Left ventricle myocardium inferior (tissue), 1 donor: ENCODE data around the gene FGFBP1. TPM values are rescaled to one million over a fixed set of nuclear protein-coding genes. Genes with fewer than 3 reads are reported as not detected.

Experiments used
- DNase-seq: peaks from one replicate; pipeline ENCODE4 v3.0.0-alpha.2; 2020
- H3K27ac ChIP-seq: fragments of 200-600 bp; replicated peaks from 2 replicates; pipeline ENCODE4 v1.8.0; 2021
- H3K27me3 ChIP-seq: fragments of 200-600 bp; 2 replicates; pipeline ENCODE4 v1.8.0; 2021; ENCODE audit warnings: low read depth
- H3K36me3 ChIP-seq: fragments of 200-600 bp; 2 replicates; pipeline ENCODE4 v1.8.0; 2021
- H3K4me1 ChIP-seq: fragments of 200-600 bp; 2 replicates; pipeline ENCODE4 v1.8.0; 2021
- H3K4me3 ChIP-seq: fragments of 200-600 bp; 2 replicates; pipeline ENCODE4 v1.8.0; 2021; ENCODE audit warnings: mild to moderate bottlenecking, moderate library complexity
- H3K9me3 ChIP-seq: fragments of 200-600 bp; replicated peaks from 2 replicates; pipeline ENCODE4 v1.8.0; 2021
- intact Hi-C: fragments of 100-400 bp; cut with micrococcal nuclease; formaldehyde crosslinking; loops from one replicate; pipeline ENCODE4 v1.11.0; 2022
- total RNA-seq: library from RNA; stranded (reverse); fragmentation: NEBNext Ultra II Directional; extraction: Animal tissue kit (Norgen Biotek cat#: 25700); gene quantifications from one replicate; pipeline ENCODE4 v1.2.1, GENCODE V29; 2021
- TF ChIP-seq, protein P1 (sequence below): fragments of 200-600 bp; IDR thresholded peaks from 2 replicates; pipeline ENCODE4 v1.8.0; 2021; ENCODE audit warnings: antibody characterized with exemption, mild to moderate bottlenecking, borderline replicate concordance
- donor health status: DM: no; HTN: yes; CAD: no; lungs with severe emphysema.

Gene FGFBP1
- total RNA-seq, 1 donor from 2014 or later, result not detected

DNA sequence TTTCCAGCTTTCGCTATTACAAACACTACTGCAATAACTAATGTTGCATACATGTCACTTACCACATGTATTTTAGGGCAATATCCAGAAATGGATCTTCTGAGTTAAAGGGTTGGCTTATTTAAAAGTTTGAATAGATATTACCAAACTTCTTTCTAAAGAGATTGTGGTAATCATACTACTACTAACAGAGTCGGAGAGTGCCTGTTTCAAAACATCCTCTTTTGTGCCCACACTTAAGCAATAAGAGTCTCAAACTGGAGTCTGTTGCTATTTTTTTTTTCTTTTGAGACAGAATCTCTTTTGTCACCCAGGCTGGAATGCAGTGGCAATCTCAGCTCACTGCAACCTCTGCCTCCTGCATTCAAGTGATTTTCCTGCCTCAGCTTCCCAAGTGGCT, 35.8 kb downstream of the FGFBP1 start:
- Histone ChIP-seq H3K36me3 (no peaks in the 10 kb centered on the region), H3K4me3 (no peak overlapping the region), H3K9me3 (no peaks in the 10 kb centered on the region), H3K27ac (no peak overlapping the region), H3K4me1 (no peaks in the 10 kb centered on the region), H3K27me3 (peaks cover 43% of the 10 kb centered on the region)
- intact Hi-C loops, result no loop called here
- TF ChIP-seq, protein P1, sequence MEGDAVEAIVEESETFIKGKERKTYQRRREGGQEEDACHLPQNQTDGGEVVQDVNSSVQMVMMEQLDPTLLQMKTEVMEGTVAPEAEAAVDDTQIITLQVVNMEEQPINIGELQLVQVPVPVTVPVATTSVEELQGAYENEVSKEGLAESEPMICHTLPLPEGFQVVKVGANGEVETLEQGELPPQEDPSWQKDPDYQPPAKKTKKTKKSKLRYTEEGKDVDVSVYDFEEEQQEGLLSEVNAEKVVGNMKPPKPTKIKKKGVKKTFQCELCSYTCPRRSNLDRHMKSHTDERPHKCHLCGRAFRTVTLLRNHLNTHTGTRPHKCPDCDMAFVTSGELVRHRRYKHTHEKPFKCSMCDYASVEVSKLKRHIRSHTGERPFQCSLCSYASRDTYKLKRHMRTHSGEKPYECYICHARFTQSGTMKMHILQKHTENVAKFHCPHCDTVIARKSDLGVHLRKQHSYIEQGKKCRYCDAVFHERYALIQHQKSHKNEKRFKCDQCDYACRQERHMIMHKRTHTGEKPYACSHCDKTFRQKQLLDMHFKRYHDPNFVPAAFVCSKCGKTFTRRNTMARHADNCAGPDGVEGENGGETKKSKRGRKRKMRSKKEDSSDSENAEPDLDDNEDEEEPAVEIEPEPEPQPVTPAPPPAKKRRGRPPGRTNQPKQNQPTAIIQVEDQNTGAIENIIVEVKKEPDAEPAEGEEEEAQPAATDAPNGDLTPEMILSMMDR, result no peak
- no peak for DNase-seq

DNA sequence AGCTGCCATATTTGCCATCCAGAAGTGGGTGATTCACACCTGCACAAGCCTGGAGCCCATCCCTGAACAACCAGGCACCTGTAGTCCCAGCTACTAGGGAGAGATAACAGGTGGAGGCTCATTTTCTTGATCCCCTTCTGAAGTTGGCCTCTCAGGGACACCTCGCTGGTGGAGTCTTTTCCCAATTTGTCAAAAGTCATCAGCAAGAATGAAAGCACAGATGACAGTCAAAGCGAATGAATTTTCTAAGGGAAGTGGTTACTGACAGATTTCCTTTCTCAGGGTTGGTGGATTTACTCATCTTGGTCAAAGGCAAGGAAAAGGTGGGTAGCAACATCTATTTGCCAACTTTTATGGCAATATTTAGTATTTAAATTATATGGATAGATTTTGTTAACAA, 36.5 kb downstream of the FGFBP1 start:
- Histone ChIP-seq H3K4me1 (no peaks in the 10 kb centered on the region), H3K27me3 (peaks cover 40% of the 10 kb centered on the region), H3K4me3 (no peak overlapping the region), H3K36me3 (no peaks in the 10 kb centered on the region), H3K27ac (no peak overlapping the region), H3K9me3 (no peaks in the 10 kb centered on the region)
- TF ChIP-seq, protein P1, result no peak
- intact Hi-C loops, result no loop called here
- no peak for DNase-seq

DNA sequence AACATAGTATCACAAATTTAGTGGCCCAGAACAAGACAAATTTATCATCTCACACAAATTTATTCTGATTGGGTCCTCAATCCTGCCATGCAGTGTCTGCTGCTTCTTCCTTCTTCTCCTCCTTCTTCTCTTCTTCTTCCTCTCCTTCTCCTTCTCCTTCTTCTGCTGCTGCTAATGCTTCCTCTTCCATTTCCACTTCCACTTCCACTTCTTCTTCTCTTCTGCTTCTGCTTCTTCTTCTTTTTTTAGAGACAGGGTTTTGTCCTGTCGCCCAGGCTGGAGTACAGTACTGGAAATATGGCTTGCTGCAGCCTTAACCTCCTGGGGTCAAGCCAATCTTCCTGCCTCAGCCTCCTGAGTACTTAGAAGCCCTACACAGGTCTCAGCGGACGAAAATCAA, 37.5 kb downstream of the FGFBP1 start:
- intact Hi-C loops, result no loop called here
- no peaks in the 10 kb centered on the region for H3K4me1 ChIP-seq
- no peak overlapping the region for H3K4me3 ChIP-seq
- H3K9me3 ChIP-seq, result no peaks in the 10 kb centered on the region
- TF ChIP-seq, protein P1, result no peak
- H3K27me3 ChIP-seq, result peaks cover 32% of the 10 kb centered on the region
- no peaks in the 10 kb centered on the region for H3K36me3 ChIP-seq
- no peak overlapping the region for H3K27ac ChIP-seq
- DNase-seq, result no peak

DNA sequence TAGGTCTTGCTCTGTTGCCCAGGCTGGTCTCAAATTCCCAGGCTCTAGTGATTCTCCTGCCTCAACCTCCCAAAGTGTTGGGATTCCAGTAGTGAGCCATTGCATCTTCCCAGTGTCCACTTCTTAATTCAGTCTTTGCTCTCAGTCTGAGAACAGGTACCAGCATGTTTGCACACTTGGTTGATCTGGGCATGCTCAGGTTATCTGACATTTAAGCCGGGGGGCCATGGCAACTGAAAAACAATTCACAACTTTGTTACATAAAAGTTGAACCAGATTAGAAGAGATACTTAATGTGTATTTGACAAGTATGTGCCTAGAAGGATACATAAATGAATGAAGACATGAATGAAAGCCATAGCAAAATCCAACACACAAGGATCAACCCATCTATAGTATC, 39.0 kb downstream of the FGFBP1 start:
- Histone ChIP-seq H3K27ac (no peak overlapping the region), H3K4me1 (no peaks in the 10 kb centered on the region), H3K36me3 (no peaks in the 10 kb centered on the region), H3K27me3 (peaks cover 26% of the 10 kb centered on the region), H3K4me3 (no peak overlapping the region), H3K9me3 (no peaks in the 10 kb centered on the region)
- intact Hi-C loops, result no loop called here
- TF ChIP-seq, protein P1, result no peak
- no peak for DNase-seq

DNA sequence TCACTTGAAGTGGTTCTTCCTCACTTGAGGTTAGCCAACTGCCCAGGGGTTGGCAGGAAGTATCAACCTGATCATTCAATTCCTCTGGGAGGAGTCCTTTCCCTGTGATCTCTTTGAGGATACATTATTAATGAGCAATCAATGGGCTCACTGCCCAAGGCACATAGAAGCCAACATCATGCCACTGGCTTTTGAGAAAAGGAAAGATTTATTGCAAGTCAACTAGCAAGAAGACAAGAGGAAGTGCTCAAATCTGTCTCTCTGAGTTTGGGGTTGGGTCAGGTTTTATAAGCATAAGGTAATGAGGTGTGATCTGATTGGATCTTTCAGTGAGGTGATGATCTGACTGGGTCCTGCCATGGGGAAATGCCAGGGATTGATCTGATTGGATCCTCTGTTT, 39.6 kb downstream of the FGFBP1 start:
- H3K27me3 ChIP-seq, result peaks cover 23% of the 10 kb centered on the region
- H3K36me3 ChIP-seq, result no peaks in the 10 kb centered on the region
- DNase-seq, result no peak
- intact Hi-C loops, result no loop called here
- TF ChIP-seq, protein P1, result no peak
- no peak overlapping the region for H3K4me3 ChIP-seq
- no peaks in the 10 kb centered on the region for H3K9me3 ChIP-seq
- H3K4me1 ChIP-seq, result no peaks in the 10 kb centered on the region
- no peak overlapping the region for H3K27ac ChIP-seq

DNA sequence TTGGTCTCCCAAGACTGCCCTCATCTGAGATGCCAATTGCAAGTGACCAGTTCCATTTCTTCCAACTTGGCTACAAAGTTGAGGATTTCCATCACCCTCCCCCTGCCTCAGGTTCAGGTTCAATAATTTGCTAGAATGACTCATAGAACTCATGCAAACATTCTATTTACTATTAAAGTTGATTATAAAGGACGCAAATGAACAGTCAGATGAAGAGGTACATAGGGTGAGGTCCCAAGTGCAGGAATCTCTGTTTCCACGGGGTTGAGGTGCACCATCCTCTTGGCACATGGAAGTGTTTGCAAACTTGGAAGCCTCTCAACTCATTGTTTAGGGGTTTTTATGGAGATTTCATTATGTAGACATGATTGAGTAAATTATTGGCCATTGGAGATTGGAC, 41.0 kb downstream of the FGFBP1 start:
- Histone ChIP-seq H3K27ac (no peak overlapping the region), H3K4me3 (no peak overlapping the region), H3K9me3 (no peaks in the 10 kb centered on the region), H3K36me3 (no peaks in the 10 kb centered on the region), H3K27me3 (peaks cover 23% of the 10 kb centered on the region), H3K4me1 (no peaks in the 10 kb centered on the region)
- intact Hi-C loops, result no loop called here
- DNase-seq, result no peak
- TF ChIP-seq, protein P1, result no peak
